ENCODE results near the gene BCL11B. TPM values are rescaled to one million over a fixed set of nuclear protein-coding genes. Genes with fewer than 3 reads are reported as not detected.

BCL11B gene
- total RNA-seq, 1 donor: not detected

- no peak overlapping the region for H3K4me3 ChIP-seq (ENCODE audit: low read depth, low read length)
- no peak for TF ChIP-seq CTCF (IDR thresholded peaks at IDR 0.05; ENCODE audit: insufficient read depth, low read depth, low read length)
- DNase-seq (ENCODE audit: low read depth): no peak
Observed at GRCh38 chr14:99244941-99245563, 26.9 kb downstream of the BCL11B start.

GRCh38 chr14:99244367-99244901 lies 27.6 kb downstream of the BCL11B start:
- H3K4me3 ChIP-seq (ENCODE audit: low read depth, low read length): no peak overlapping the region
- no peak for DNase-seq (ENCODE audit: low read depth)
- no peak for TF ChIP-seq CTCF (IDR thresholded peaks at IDR 0.05; ENCODE audit: insufficient read depth, low read depth, low read length)

- DNase-seq (ENCODE audit: low read depth): no peak
- no peak for TF ChIP-seq CTCF (IDR thresholded peaks at IDR 0.05; ENCODE audit: insufficient read depth, low read depth, low read length)
- no peak overlapping the region for H3K4me3 ChIP-seq (ENCODE audit: low read depth, low read length)
Observed at GRCh38 chr14:99242816-99243721, 28.9 kb downstream of the BCL11B start.

- no peak overlapping the region for H3K4me3 ChIP-seq (ENCODE audit: low read depth, low read length)
- no peak for TF ChIP-seq CTCF (IDR thresholded peaks at IDR 0.05; ENCODE audit: insufficient read depth, low read depth, low read length)
- no peak for DNase-seq (ENCODE audit: low read depth)
Observed at GRCh38 chr14:99242238-99242637, 29.8 kb downstream of the BCL11B start.

GRCh38 chr14:99241325-99242010 lies 30.5 kb downstream of the BCL11B start:
- H3K4me3 ChIP-seq (ENCODE audit: low read depth, low read length): no peak overlapping the region
- no peak for DNase-seq (ENCODE audit: low read depth)
- TF ChIP-seq CTCF (IDR thresholded peaks at IDR 0.05; ENCODE audit: insufficient read depth, low read depth, low read length): no peak

GRCh38 chr14:99240627-99241324 lies 31.2 kb downstream of the BCL11B start:
- TF ChIP-seq CTCF (IDR thresholded peaks at IDR 0.05; ENCODE audit: insufficient read depth, low read depth, low read length): no peak
- DNase-seq (ENCODE audit: low read depth): no peak
- no peak overlapping the region for H3K4me3 ChIP-seq (ENCODE audit: low read depth, low read length)
